Measurements from ENCODE around the gene CHD6.

The CHD6 gene

GRCh38 chr20:41363601-41364000 lies 254.6 kb downstream of the CHD6 start:
- no peak overlapping the region for H3K4me3 ChIP-seq
- H4K20me1 ChIP-seq, result no peaks in the 10 kb centered on the region; the same call in 1 of the 2 replicates
- H3K9ac ChIP-seq, result no peak overlapping the region
- no peak overlapping the region for H3K4me2 ChIP-seq
- no peaks in the 10 kb centered on the region for H3K36me3 ChIP-seq
- peaks cover 24% of the 10 kb centered on the region for H3K9me3 ChIP-seq
- H3K27ac ChIP-seq, result no peak overlapping the region
- H3K4me1 ChIP-seq, result no peaks in the 10 kb centered on the region
- H3K27me3 ChIP-seq, result peaks cover 44% of the 10 kb centered on the region
- no peak for TF ChIP-seq Cebpa-rat (IDR thresholded peaks at IDR 0.05)

DNA sequence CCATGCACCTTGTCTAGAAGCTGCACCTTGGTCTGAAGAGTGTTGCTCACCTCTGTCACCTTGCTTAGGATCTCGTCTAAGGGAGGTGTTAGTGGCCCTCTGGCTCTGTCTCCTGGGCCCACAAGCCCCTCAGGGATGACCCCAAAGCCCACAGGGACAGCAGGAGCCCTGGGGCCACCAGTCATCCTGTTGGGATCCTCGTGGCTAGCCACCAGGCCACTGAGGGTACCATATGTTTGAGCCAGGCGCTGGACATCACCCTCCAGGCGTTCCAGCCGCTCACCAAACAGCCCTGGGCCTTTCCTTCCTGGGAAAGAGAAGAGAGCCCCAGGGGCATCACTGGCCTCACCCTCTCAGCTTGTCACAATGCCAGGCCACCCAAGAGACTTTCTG lies 255.4 kb downstream of the CHD6 start:
- H3K9ac ChIP-seq, result no peak overlapping the region

DNA sequence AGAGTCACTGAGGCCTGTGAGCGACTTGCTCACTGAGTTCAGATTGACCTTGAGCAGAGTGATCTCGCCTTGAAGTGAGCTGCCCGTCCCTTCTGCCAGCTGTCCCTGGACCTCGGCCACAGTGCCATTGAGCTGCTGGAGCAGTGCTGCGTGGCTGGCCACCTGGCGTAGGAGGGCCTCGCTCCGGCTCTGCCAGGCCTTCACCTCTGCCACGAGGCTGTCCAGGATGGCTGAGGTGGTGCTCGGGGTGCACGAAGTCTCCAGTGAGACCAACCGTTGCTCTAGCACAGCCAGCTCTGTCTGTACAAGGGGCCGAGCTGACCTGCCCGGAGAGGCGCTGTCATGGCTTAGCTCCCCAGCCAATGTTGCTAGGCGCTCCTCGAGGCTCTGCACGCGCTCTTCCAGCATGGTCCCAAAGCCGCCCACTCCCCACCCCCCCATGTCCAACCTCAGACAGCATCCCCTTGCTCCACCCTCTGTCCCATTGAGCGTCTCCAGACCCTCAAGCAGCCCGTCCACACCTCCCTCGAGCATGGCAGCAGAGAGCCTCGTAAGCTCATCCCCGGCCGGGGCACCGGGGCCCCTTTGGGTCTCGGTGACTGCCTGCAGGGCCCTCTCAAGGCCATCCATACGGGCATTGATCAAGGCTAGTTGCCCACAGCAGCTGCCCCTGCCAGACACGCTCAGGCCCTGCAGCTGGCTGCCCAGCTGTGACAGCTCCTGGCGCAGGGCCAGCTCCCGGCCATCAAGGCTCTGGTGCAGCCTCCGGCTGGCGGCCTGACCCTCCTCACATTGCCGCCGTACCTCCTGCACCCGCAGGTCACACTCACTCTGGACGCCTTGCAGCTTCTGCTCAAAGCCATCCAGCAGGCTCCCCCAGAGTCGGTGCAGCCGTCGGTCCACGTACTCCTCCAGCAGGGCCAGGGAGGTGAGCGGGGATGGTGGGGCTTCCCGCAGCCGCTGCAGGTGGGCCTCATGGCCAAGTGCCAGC lies 256.1 kb downstream of the CHD6 start:
- Histone ChIP-seq H3K9me3 (peaks cover 14% of the 10 kb centered on the region), H3K4me3 (no peak overlapping the region), H3K27me3 (peaks cover 32% of the 10 kb centered on the region), H3K9ac (no peak overlapping the region), H3K4me2 (no peak overlapping the region), H3K4me1 (no peaks in the 10 kb centered on the region), H3K27ac (no peak overlapping the region), H4K20me1 (no peaks in the 10 kb centered on the region; the same call in 1 of the 2 replicates), H3K36me3 (no peaks in the 10 kb centered on the region)
- TF ChIP-seq Cebpa-rat (IDR thresholded peaks at IDR 0.05), result no peak

More for the DNA sequence above, 255.4 kb downstream of the CHD6 start:
- Histone ChIP-seq H3K27me3 (peaks cover 39% of the 10 kb centered on the region), H3K4me2 (no peak overlapping the region), H4K20me1 (no peaks in the 10 kb centered on the region; the same call in 1 of the 2 replicates), H3K27ac (no peak overlapping the region), H3K4me1 (no peaks in the 10 kb centered on the region), H3K9me3 (peaks cover 21% of the 10 kb centered on the region), H3K4me3 (no peak overlapping the region), H3K36me3 (no peaks in the 10 kb centered on the region)
- TF ChIP-seq Cebpa-rat (IDR thresholded peaks at IDR 0.05), result no peak

- H3K36me3 ChIP-seq, result no peaks in the 10 kb centered on the region
- H3K9me3 ChIP-seq, result peaks cover 4% of the 10 kb centered on the region
- no peaks in the 10 kb centered on the region for H3K4me1 ChIP-seq
- no peak overlapping the region for H3K4me2 ChIP-seq
- H4K20me1 ChIP-seq, result no peaks in the 10 kb centered on the region; the same call in 1 of the 2 replicates
- no peak overlapping the region for H3K9ac ChIP-seq
- no peak overlapping the region for H3K27ac ChIP-seq
- H3K4me3 ChIP-seq, result no peak overlapping the region
- no peak for TF ChIP-seq Cebpa-rat (IDR thresholded peaks at IDR 0.05)
- peaks cover 22% of the 10 kb centered on the region for H3K27me3 ChIP-seq
Observed at GRCh38 chr20:41360831-41361756, 257.1 kb downstream of the CHD6 start.

DNA sequence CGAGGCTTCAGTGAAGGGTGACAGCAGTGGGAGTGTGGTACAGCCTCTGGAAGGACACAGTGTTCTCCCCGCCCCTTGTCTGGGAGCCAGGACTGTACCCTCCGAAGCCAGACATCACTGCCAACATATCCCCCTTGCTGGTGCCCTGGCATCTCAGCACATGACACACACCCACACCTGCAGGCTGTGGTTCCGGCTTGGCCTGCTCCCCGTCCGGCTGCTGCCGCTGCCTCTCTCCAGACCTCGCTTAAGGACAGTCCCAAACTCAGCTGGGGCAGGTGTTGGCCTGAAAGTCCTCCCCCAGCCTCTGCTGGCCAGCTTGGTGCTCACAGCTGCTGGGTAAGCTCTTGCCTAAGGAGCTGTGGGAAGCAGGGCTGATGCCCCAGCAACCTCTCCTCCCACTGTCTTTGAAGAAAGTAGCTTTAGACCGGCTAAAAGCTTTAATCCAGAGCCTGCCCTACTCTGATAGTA lies 258.6 kb downstream of the CHD6 start:
- H3K9me3 ChIP-seq, result no peaks in the 10 kb centered on the region
- no peak for TF ChIP-seq Cebpa-rat (IDR thresholded peaks at IDR 0.05)
- peaks cover 7% of the 10 kb centered on the region for H3K27me3 ChIP-seq
- no peaks in the 10 kb centered on the region for H3K36me3 ChIP-seq
- no peak overlapping the region for H3K4me2 ChIP-seq
- no peaks in the 10 kb centered on the region for H3K4me1 ChIP-seq
- no peak overlapping the region for H3K9ac ChIP-seq
- no peak overlapping the region for H3K4me3 ChIP-seq
- no peak overlapping the region for H3K27ac ChIP-seq
- H4K20me1 ChIP-seq, result no peaks in the 10 kb centered on the region; the same call in 1 of the 2 replicates

- no peak overlapping the region for H3K27ac ChIP-seq
- H3K9me3 ChIP-seq, result no peaks in the 10 kb centered on the region
- no peak overlapping the region for H3K9ac ChIP-seq
- no peak overlapping the region for H3K4me3 ChIP-seq
- no peaks in the 10 kb centered on the region; the same call in 1 of the 2 replicates for H3K27me3 ChIP-seq
- TF ChIP-seq Cebpa-rat (IDR thresholded peaks at IDR 0.05), result no peak
- H4K20me1 ChIP-seq, result no peaks in the 10 kb centered on the region
- H3K4me1 ChIP-seq, result no peaks in the 10 kb centered on the region
- H3K4me2 ChIP-seq, result no peak overlapping the region
- H3K36me3 ChIP-seq, result no peaks in the 10 kb centered on the region
Observed at GRCh38 chr20:41358717-41359116, 259.5 kb downstream of the CHD6 start.

DNA sequence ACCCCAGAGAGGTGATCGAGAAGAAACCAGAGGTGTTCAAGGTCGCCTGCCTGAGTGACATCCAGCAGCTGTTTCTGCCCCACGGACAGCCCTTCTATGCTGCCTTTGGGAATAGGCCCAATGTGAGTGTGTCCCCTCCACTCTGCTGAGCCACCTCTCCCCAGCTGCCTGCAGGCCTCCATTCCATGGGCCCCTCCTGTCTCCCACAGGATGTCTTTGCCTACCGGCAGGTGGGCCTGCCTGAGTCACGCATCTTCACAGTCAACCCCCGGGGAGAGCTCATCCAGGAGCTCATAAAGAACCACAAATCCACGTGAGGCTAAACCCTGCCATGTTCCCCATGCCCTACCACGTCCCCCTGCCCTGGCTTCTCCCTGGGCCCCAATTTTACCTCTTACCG lies 259.9 kb downstream of the CHD6 start:
- Histone ChIP-seq H3K9ac (no peak overlapping the region), H3K4me1 (no peaks in the 10 kb centered on the region), H3K36me3 (no peaks in the 10 kb centered on the region), H3K4me3 (no peak overlapping the region), H3K27me3 (no peaks in the 10 kb centered on the region), H3K4me2 (no peak overlapping the region), H3K9me3 (no peaks in the 10 kb centered on the region), H4K20me1 (no peaks in the 10 kb centered on the region), H3K27ac (no peak overlapping the region)
- no peak for TF ChIP-seq Cebpa-rat (IDR thresholded peaks at IDR 0.05)

- TF ChIP-seq Cebpa-rat (IDR thresholded peaks at IDR 0.05), result no peak
- H3K4me1 ChIP-seq, result no peaks in the 10 kb centered on the region
Observed at GRCh38 chr20:41357424-41358163, 260.6 kb downstream of the CHD6 start.

GRCh38 chr20:41356951-41357350 lies 261.2 kb downstream of the CHD6 start:
- Histone ChIP-seq H3K27ac (no peak overlapping the region), H3K4me1 (no peaks in the 10 kb centered on the region), H4K20me1 (no peaks in the 10 kb centered on the region), H3K9ac (no peak overlapping the region), H3K27me3 (no peaks in the 10 kb centered on the region), H3K36me3 (no peaks in the 10 kb centered on the region), H3K4me2 (no peak overlapping the region), H3K9me3 (no peaks in the 10 kb centered on the region), H3K4me3 (no peak overlapping the region)
- TF ChIP-seq Cebpa-rat (IDR thresholded peaks at IDR 0.05), result no peak

More at GRCh38 chr20:41357424-41358163, 260.6 kb downstream of the CHD6 start:
- H3K27ac ChIP-seq, result no peak overlapping the region
- H3K27me3 ChIP-seq, result no peaks in the 10 kb centered on the region
- H3K9me3 ChIP-seq, result no peaks in the 10 kb centered on the region
- H3K9ac ChIP-seq, result no peak overlapping the region
- H3K4me3 ChIP-seq, result no peak overlapping the region
- no peaks in the 10 kb centered on the region for H4K20me1 ChIP-seq
- no peaks in the 10 kb centered on the region for H3K36me3 ChIP-seq
- H3K4me2 ChIP-seq, result no peak overlapping the region

All from BLaER1 (cell line).